Heart left ventricle (tissue), 16 donors: ENCODE results near the gene TTC23L. TPM values are rescaled to one million over a fixed set of nuclear protein-coding genes. Genes with fewer than 3 reads are reported as not detected.
A peak's percentile ranks its signal among the peaks of the same experiment; 100 is the strongest.

Experiments used
- ATAC-seq, 4 donors: fragments of 200-7000 bp; cut with Tn5 transposase; one replicate each; pipeline ENCODE4 v1.9.1; 2020 to 2022; ENCODE audit warnings: moderate library complexity in 4 of 4, mild to moderate bottlenecking in 3 of 4, moderate number of reproducible peaks in 1 of 4
- DNase-seq, 5 donors: peaks; one replicate each; pipeline ENCODE4 v3.0.0-alpha.2; 2020
- H3K27ac ChIP-seq, 12 donors: fragments of 200-600 bp; sonication (generic) in 4 of 12; one replicate each; pipeline versions ENCODE4 v1.5.0 to v1.8.0; 2016 to 2022; ENCODE audit warnings: mild to moderate bottlenecking in 2 of 12
- H3K27me3 ChIP-seq, 9 donors: fragments of 200-600 bp; sonication (generic) in 2 of 9; one replicate each; pipeline versions ENCODE4 v1.5.1 to v1.8.0; 2016 to 2022; ENCODE audit warnings: mild to moderate bottlenecking in 3 of 9
- H3K36me3 ChIP-seq, 9 donors: fragments of 200-600 bp; sonication (generic) in 2 of 9; one replicate each; pipeline versions ENCODE4 v1.5.0 to v1.8.0; 2018 to 2022; ENCODE audit warnings: mild to moderate bottlenecking in 2 of 9
- H3K4me1 ChIP-seq, 12 donors: fragments of 200-600 bp; sonication (generic) in 4 of 12; one replicate each; pipeline versions ENCODE4 v1.5.0 to v1.8.0; 2016 to 2022; ENCODE audit warnings: mild to moderate bottlenecking in 3 of 12
- H3K4me3 ChIP-seq, 12 donors: fragments of 200-600 bp; sonication (generic) in 4 of 12; one replicate each; pipeline versions ENCODE4 v1.5.0 to v1.8.0; 2017 to 2022; ENCODE audit warnings: mild to moderate bottlenecking in 9 of 12, moderate library complexity in 4 of 12
- H3K9me3 ChIP-seq, 12 donors: fragments of 200-600 bp; sonication (generic) in 4 of 12; one replicate each; pipeline versions ENCODE4 v1.5.0 to v1.8.0; 2016 to 2022; ENCODE audit warnings: mild to moderate bottlenecking in 1 of 12
- POLR2A ChIP-seq, 2 donors: fragments of 450-650 bp; IDR thresholded peaks; one replicate each; pipeline ENCODE4 v1.6.1; 2017; ENCODE audit warnings: antibody characterized with exemption in 2 of 2, mild to moderate bottlenecking in 2 of 2, moderate library complexity in 2 of 2
- WGBS, 4 donors: extraction: QIAGEN DNeasy Blood & Tissue Kit in 2 of 4; methylation state at CpG; one replicate each; pipeline versions ENCODE4 v1.1.5 to v1.1.7; 2013 to 2018; 5-methylcytosine and 5-hydroxymethylcytosine counted together
- intact Hi-C, 10 donors: fragments of 100-400 bp; cut with DNase I; formaldehyde crosslinking; loops; one replicate each; pipeline versions ENCODE4 v1.11.1 to v1.14.2; 2022
- polyA plus RNA-seq, 2 donors: library from polyadenylated mRNA; stranded (reverse); fragments of 200-250 nt; gene quantifications; one replicate each; pipeline ENCODE4 v1.2.3, GENCODE V29; 2013
- total RNA-seq, 9 donors: library from RNA; depleted of rRNA in 2 of 9; stranded (reverse); fragments of >200 nt in 2 of 9; fragmentation: NEBNext Ultra II Directional in 3 of 9; extraction: Animal tissue kit (Norgen Biotek cat#: 25700) in 3 of 9; gene quantifications; one replicate each; pipeline versions ENCODE4 v1.1.0 to v1.2.4, GENCODE V29; 2016 to 2023
- TF ChIP-seq, protein P1 (sequence below), 12 donors: fragments of 200-600 bp; sonication (generic) in 4 of 12; IDR thresholded peaks; one replicate each; pipeline versions ENCODE4 v1.5.0 to v1.8.0; 2018 to 2022; ENCODE audit warnings: antibody characterized with exemption in 12 of 12, mild to moderate bottlenecking in 5 of 12
- donor health status: ischemic (EF 13 %, LVEDD 7.1; RV severe dilation, severe dysfunction).
- donor health status: healthy with polysubstance abuse.
- donor health status: DM: no; HTN: yes; CAD: no.
- donor health status: DM: no; HTN: no; CAD: no.
- donor health status: ischemic (EF 25% LVEDD 6.9; RV normal size, moderate dysfunction).
- donor health status: ischemic (EF 25% LVEDD 5.7; RV mildly dilated, moderate dysfunction).
- donor health status: healthy.
- donor health status: DM: yes; HTN: yes; CAD: no.
- donor health status: ischemic (EF 35%, LVEDD 5.7; RV mildly dilated, moderate dysfunction).
- donor health status: nonischemic (EF 11% LVEDD 7.7; RV severe dilation, severe dysfunction).
- donor health status: DM: yes; HTN: yes; CAD: no.
- donor health status: PGD.
- donor health status: ischemic (EF 29% LVEDD 5.4; RV normal size, mild dysfunction).
- donor health status: nonischemic (EF 23%, LVEDD 6.1; RV moderate dilation, normal function).

TTC23L gene
- total and polyA plus RNA-seq, 11 donors, result 0.06 to 0.69 TPM; not detected in 9

DNA sequence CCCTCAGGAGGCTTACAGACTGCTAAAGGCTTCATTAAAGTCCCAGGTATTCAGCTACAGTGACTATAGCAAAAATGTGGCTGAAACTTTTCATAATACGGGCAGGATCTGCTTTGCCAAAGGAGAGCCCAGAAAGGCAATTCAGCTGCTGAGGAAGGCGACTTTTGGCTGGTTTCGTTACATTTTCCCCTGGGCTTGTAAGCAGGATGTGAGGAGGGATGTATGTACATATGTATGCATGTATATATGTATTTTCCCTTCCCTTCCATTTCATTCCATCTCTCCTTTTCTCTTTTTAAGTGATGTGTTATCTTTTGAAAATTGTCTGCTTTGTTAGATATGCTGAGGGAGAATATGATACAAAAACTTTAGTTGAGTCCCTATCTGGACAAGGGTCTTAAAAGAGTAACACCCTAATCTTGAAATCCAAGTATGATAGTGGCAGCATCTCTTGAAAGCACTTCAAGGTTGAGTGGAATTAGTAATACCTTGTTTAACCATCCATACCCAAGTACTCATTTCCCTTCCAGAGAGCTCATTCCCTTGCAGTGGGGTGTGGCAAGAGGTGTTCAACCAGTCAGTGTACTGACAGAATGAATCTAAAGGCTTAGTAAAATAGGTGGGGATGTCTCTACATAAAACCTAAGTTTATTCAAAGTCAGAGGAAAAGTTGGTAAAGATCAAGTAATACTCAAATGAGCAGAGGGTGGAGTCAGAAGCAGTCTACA lies 47.6 kb downstream of the TTC23L start:
- Histone ChIP-seq H3K4me1 (no peaks in the 10 kb centered on the region), H3K27ac (no peak overlapping the region), H3K27me3 (no peaks in the 10 kb centered on the region), H3K4me3 (no peak overlapping the region), H3K36me3 (no peaks in the 10 kb centered on the region), H3K9me3 (no peaks in the 10 kb centered on the region)
- DNase-seq, result no peak
- ATAC-seq, result no peak
- TF ChIP-seq, protein P1, sequence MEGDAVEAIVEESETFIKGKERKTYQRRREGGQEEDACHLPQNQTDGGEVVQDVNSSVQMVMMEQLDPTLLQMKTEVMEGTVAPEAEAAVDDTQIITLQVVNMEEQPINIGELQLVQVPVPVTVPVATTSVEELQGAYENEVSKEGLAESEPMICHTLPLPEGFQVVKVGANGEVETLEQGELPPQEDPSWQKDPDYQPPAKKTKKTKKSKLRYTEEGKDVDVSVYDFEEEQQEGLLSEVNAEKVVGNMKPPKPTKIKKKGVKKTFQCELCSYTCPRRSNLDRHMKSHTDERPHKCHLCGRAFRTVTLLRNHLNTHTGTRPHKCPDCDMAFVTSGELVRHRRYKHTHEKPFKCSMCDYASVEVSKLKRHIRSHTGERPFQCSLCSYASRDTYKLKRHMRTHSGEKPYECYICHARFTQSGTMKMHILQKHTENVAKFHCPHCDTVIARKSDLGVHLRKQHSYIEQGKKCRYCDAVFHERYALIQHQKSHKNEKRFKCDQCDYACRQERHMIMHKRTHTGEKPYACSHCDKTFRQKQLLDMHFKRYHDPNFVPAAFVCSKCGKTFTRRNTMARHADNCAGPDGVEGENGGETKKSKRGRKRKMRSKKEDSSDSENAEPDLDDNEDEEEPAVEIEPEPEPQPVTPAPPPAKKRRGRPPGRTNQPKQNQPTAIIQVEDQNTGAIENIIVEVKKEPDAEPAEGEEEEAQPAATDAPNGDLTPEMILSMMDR (IDR thresholded peaks at IDR 0.05), result no peak
- TF ChIP-seq POLR2A (IDR thresholded peaks at IDR 0.05), result no peak
- 80 to 87% (median 83%) methylated on average over 3 of the region's 3 CpGs for WGBS, 4 donors
- intact Hi-C loops, result no loop called here

DNA sequence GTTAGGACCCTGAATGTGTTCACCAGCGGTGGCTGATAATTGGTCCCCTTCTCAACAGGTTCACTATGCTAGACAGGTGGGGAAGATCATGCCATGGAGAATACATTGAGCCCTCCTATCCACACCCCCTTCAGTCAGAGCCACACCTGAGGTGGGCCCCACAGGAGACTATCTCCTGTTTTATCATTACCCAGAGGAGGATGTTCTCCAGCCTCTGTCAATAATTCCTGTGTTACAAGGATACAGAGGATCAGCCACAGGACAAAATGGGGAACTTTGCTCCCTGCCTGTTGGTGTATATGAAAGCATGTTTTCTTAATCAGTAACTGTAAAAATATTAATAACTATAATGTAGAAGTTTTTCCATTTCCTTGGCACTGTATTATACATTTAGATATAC lies 50.4 kb downstream of the TTC23L start:
- WGBS, 4 donors, result 78 to 96% (median 88%) methylated on average over 1 of the region's 1 CpG
- Histone ChIP-seq H3K27me3 (no peaks in the 10 kb centered on the region), H3K36me3 (no peaks in the 10 kb centered on the region), H3K4me1 (no peaks in the 10 kb centered on the region), H3K4me3 (no peak overlapping the region), H3K9me3 (no peaks in the 10 kb centered on the region), H3K27ac (no peak overlapping the region)
- DNase-seq (no peak), ATAC-seq (no peak)
- intact Hi-C loops, result no loop called here
- TF ChIP-seq, protein P1 (IDR thresholded peaks at IDR 0.05), result no peak
- no peak for TF ChIP-seq POLR2A (IDR thresholded peaks at IDR 0.05)

DNA sequence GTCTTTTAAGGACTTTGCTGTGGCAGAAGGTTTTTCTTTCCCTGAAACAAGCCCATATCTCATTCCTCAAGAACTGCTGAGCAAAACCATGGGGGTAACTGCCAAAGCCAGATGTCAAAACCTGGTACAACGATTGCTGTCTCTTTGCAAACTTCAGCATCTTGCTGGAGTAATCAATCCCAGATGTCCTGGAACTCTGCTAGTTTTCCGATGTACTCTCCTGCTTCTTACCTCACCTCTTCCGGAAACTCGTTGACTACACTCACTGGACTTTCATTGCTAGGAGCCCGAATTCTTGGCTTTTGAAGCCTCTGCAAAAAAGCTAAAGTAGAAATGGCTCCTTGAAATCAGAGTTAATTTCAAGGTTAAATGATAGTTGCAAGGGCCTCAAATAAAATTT lies 53.0 kb downstream of the TTC23L start:
- 71 to 78% (median 74%) methylated on average over 5 of the region's 5 CpGs for WGBS, 4 donors
- H3K36me3 ChIP-seq, result peaks cover 0 to 6% (median 0%) of the 10 kb centered on the region in 9 donors
- no peaks in the 10 kb centered on the region for H3K27me3 ChIP-seq
- no peaks in the 10 kb centered on the region for H3K4me1 ChIP-seq
- no peak overlapping the region for H3K27ac ChIP-seq
- H3K9me3 ChIP-seq, result no peaks in the 10 kb centered on the region
- peak in 1 of 4 donors; percentile 58 for ATAC-seq
- TF ChIP-seq, protein P1 (IDR thresholded peaks at IDR 0.05), result no peak
- no peak for TF ChIP-seq POLR2A (IDR thresholded peaks at IDR 0.05)
- intact Hi-C loops, result loop anchor here in 4 of 10 donors (10.0 kb wide), 2 partner anchors 57 to 237 kb away; partner anchors contain the start of genes RAI14 (in 3 of the 4) and TTC23L (in 1 of the 4)
- DNase-seq, result peak in 1 of 5 donors; percentile 21
- H3K4me3 ChIP-seq, result no peak overlapping the region

DNA sequence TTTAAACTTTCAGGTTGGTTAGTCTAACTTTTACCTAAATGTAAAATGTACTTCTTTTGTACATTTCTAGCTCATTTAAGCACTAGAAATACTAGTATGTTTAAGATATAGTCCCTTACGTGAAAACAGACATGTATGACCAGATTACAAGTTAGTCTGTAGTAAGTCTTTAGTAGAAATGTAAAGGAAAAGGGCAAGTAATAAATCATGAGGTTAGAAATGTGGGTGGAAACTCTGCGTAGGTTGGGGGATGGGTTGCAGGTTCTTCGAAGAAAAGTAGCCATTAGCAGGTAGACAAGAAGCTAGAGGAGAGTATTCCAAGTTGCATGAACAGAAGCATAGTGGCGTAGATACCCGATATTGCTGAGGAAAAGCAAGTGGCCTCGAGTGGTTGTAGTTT lies 53.5 kb downstream of the TTC23L start:
- no peak overlapping the region for H3K4me3 ChIP-seq
- no peak for DNase-seq
- H3K27ac ChIP-seq, result no peak overlapping the region
- H3K9me3 ChIP-seq, result no peaks in the 10 kb centered on the region
- H3K27me3 ChIP-seq, result no peaks in the 10 kb centered on the region
- H3K36me3 ChIP-seq, result peaks cover 0 to 6% (median 0%) of the 10 kb centered on the region in 9 donors
- H3K4me1 ChIP-seq, result no peaks in the 10 kb centered on the region
- intact Hi-C loops, result loop anchor here in 4 of 10 donors (10.0 kb wide), 2 partner anchors 58 to 238 kb away; partner anchors contain the start of genes RAI14 (in 3 of the 4) and TTC23L (in 1 of the 4)
- no peak for TF ChIP-seq POLR2A (IDR thresholded peaks at IDR 0.05)
- TF ChIP-seq, protein P1 (IDR thresholded peaks at IDR 0.05), result no peak
- no peak for ATAC-seq
- 90 to 96% (median 92%) methylated on average over 6 of the region's 6 CpGs for WGBS, 4 donors
